ENCODE data around the gene ZFTA.
"Not testable (repeated sequence)": the region's sequence is repeated elsewhere in the genome, so short reads cannot be mapped to it uniquely, and the experiment has no call there.

The ZFTA gene

DNA sequence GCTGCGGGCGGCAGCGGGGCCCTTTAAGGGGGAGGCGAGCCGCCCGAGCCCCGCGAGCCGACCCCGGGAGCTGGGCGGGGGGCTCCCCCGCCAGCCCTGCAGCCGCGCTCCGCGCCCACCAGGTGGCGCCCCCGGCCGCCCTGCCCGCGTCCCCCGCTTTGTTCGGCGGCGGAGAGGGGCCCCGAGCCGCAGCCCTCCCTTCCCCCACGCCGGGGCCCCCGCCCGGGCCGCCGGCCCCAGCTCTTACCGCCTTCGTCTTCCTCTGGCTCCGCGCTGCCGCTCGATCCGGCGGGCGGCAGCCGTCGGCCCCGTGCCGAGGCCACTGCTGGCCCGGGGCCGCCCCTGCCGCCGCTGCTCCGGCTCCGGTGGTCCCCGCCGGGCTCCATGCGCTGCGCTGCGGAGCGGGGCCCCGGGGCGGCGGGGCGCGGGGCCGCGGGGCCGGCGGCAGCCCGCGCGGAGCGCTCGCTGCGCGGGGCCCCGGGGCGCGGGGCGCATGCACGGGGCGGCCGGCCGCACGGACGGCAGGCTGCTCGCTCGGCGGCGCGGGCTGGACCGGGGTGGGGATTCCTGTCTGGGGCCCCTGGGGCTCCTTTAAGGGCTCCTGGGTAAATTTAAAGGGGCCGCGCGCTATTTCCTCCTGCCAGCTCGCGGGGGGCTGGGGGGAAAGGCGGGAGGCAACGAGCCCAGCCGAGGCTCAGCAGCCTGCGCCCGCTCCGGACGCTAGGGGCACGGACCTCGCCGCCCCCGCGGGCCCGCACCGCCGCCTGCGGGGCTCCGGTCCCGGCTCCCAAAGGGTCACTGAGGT is at the start of gene ZFTA:
ZFTA (minus strand) TSS at position 539 of the 805 bp plus-strand sequence; CDS start at position 386, 153 bp downstream.
- peak in 1 of 2 donors; percentile 34 for DNase-seq (ENCODE audit: low read depth in 2 of 2)

DNA sequence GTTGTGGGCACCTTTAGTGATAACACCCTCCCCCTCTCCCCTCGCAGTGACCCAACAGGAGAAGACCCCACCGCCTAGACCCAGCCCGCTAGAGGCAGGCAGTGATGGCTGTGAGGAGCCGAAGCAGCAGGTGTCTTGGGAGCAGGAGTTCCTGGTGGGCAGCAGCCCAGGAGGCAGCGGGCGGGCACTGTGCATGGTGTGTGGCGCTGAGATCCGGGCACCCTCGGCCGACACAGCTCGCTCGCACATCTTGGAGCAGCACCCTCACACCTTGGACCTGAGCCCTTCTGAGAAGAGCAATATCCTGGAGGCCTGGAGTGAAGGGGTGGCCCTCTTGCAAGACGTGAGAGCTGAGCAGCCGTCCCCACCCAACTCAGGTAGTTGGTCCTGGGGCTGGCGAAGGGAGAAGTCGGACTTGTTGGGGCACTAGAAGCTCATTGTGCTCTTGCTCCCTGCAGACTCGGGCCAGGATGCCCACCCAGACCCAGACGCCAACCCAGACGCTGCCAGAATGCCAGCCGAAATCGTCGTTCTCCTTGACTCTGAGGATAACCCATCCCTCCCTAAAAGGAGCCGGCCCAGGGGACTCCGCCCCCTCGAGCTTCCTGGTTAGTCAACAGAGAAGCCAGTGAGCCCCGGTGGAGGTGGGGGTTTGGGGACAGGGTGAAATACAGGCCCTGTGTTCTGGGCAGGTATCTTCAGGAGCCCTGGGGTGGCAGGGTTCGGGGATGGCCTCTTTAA is 49.4 kb upstream of the ZFTA start:
- no peak for DNase-seq (ENCODE audit: low read depth in 2 of 2)

DNA sequence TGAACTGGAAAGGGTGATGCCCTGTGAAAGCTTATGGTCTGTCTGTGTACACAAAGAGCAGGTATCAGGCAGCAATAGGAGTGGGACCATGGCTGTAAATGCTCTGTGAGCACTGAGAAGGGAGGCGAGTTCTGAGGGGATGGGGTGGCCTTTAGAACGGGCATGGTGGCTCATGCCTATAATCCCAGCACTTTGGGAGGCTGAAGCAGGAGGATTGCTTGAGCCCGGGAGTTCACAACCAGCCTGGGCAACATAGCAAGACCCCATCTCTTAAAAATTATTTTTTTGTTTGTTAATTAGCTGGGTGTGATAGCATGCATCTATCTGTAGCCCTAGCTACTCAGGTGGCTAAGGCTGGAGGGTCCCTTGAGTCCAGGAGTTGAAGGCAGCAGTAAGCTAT is 48.2 kb upstream of the ZFTA start:
- no peak for DNase-seq (ENCODE audit: low read depth in 2 of 2)

DNA sequence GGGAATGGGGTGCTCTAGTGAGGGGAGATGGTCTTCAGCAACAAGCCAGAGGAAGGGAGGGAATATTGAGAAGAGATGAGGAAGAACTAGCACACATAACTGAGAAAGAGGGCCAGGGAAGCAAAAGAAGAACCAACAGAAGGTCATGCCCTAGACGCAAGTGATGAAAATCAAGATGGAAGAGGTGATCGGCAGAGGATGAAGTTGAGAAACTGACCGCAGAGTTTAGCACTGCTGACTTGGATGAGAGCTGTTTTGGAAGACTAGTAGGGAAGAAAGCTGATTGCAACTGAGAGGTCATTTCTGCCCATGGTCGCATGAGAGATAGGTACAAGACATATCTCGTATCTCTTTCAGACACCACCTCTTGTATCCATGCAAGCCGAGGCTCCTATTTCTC is 47.6 kb upstream of the ZFTA start:
- no peak for DNase-seq (ENCODE audit: low read depth in 2 of 2)

DNA sequence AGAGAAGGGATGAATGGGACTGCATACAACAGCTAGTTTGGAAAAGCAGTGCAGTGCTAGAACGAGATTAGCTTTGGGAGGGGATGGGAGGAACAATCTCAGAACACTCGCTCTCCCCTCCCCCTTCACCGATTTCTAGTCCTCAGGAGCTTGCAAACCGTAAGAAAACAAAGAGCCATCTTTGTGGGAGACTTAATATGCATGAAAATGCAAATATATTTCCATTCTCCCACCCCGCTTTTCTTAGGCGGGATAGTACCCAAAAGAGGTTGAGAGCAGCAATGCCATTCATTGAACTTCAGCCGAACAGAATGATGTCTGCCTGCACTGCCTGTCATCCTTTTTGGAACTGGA is 45.8 kb upstream of the ZFTA start:
- DNase-seq (ENCODE audit: low read depth in 2 of 2): no peak

DNA sequence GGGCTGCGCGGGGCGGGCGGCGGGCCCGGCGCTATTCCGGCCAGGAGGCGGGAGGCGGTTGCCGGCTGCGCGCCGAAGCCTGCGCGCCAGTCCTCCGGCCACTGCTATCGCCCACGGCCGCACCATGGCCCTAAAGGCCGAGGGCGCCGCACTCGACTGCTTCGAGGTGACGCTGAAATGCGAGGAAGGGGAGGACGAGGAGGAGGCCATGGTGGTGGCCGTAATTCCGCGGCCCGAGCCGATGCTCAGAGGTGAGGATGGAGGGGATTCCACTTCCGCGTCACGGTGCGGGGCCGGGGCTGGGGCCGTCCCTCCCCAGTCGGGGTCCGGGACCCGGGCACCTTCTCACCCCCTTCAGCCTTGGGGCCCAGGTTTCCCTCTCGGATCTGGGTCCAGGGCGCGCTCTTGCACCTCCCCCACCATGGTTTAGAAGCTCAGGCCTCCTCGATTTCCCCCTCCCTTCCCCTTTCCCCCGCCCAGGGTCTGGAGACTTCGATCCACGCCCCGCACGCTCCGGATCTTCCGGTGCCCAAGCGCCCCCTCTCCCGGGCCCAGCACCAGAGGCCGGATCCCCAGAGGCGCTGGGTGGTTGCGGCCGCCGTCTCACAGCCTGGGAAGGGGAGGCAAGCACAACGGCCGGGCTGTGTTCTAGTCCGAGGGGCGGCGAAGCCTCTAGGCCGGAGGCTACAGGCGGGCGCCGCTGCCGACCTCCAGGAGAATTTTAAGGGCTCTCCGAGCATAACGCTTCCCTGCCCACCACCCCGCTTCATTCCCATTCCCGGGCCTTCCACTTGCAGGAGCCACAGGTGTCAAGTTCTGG is 45.2 kb upstream of the ZFTA start:
- peak in 1 of 2 donors; percentile 19 for DNase-seq (ENCODE audit: low read depth in 2 of 2)

DNA sequence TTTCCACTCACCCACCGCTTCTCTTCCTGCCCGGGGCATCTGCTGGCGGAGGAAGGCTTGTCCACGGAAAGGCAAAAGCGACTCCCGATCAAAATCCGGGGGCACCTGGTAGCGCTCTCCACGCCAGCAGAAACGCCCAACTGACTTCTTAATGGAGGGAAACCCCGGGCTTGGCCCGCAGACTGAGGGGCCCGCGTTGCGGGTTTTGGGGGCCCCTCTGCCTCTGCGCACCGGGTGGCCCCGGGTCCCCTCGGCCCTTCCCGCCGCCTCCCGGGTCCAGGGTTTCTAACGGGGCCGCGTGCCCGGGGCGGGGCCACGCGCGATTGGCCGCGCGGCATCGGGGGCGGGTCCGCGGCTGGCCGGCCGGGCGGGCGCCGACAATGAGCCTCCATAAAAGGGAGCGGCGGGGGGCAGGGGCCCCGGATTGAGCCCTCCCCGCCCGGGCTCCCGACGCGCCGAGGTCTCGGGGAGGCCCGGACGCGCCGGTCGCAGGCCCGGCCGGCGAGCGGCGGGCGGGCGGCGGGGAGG is 44.5 kb upstream of the ZFTA start, which contains the start of gene SPINDOC:
SPINDOC (plus strand) TSS at position 422 of the 528 bp plus-strand sequence. CDS start 231 bp downstream, outside the sequence.
- DNase-seq (ENCODE audit: low read depth in 2 of 2): peak; percentile 42 to 69

DNA sequence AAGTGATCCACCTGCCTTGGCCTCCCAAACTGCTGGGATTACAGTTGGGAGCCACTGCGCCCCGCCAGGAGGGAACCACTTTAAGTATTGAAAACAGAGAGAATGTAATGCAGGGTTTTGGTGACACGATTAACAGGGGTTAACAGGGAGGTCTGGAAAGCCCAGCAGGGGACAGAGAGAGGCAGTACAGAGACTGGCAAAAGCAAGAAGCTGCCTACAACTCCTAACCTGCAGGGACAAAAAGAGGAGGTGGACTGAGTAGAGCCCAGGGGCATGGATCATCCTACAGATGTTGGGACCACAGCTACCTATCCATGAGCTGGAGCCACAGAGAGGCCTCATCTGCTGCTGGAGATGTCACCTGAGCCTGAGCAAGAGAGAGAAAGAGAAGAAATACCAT is 42.9 kb upstream of the ZFTA start:
- DNase-seq (ENCODE audit: low read depth in 2 of 2): no peak

DNA sequence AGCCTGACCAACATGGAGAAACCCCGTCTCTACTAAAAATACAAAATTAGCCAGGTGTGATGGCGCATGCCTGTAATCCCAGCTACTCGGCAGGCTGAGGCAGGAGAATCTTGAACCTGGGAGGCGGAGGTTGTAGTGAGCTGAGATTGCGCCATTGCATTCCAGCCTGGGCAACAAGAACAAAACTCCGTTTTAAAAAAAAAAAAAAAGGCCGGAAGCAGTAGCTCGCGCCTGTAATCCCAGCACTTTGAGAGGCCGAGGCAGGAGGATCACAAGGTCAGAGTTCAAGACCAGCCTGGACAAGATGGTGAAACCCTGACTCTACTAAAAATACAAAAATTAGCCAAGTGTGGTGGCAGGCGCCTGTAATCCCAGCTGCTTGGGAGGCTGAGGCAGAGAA is 41.8 kb upstream of the ZFTA start:
- not testable (repeated sequence) for DNase-seq (ENCODE audit: low read depth in 2 of 2)

DNA sequence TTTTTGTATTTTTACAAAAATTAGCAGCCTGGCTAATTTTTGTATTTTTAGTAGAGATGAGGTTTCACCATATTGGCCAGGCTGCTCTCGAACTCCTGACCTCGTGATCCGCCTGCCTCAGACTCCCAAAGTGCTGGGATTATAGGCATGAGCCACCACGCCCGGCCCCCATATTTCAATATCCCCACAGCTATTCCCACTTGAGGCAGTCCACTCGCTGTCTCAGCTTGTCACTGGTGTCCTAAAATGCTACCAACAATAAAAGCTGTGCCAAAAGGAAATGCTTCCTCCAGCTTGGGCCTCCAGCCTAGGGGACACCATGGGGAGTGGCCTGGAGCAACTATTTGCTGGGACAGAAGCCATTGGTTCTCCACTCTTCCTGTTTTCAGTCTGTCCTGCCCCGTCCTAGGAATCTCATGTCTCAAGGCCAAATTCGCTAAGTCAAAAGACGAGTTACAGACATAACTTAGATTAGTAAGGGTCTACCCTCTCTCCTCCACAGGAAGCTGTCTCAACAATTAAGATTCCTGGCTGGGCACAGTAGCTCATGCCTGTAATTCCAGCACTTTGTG is 37.4 kb upstream of the ZFTA start:
- DNase-seq (ENCODE audit: low read depth in 2 of 2): no peak

DNA sequence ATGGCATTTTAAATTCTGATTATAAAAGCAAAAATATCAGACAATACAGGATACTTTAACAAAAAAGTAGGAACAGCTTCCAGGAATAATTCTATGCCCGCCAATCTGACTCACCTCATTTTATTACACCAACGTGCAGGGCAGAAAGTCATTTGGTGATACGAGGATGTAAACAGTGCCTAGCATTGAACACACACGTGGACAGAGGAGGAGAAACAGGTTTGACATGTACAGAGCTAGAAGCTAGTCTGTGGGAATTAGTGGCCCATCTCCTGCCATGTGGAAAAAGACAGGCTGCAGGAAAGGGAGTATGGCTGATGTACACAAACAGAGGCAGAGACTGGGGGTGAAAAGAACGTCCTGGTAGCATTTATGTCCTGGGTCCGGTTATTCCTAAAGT is 35.7 kb upstream of the ZFTA start:
- no peak for DNase-seq (ENCODE audit: low read depth in 2 of 2)

DNA sequence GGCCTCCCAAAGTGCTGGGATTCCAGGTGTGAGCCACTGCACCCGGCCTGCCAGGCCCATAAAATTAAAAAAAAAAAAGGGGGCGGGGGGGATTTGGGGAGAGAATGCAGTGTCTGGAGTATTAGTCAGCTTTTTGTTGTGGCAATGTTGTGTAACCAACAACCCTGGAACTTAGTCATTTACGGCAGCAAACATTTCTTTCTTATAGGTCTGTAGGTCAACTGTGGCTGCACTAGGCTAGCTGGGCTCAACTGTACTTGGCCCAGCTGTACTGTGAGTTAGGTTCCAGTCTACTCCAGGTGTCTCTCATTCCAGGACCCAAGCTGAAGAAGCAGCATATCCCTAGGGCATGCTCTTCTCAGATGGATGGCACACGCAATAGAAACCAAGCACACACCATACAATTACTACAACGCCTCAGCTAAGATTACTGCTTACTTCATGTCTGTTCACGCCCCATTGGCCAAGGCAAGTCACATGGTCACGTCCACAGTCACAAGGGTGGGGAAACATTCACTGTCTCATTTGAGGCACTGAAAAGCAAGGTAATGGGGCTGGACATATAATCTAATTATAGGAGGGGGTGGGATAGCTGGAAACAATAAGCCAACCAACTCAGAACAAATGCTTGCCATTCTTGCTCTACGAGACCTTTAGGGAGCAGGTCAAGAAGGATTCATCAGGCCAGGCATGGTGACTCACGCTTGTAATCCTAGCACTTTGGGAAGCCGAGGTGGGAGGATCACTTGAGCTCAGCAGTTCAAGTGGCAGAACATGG is 34.3 kb upstream of the ZFTA start:
- no peak for DNase-seq (ENCODE audit: low read depth in 2 of 2)

DNA sequence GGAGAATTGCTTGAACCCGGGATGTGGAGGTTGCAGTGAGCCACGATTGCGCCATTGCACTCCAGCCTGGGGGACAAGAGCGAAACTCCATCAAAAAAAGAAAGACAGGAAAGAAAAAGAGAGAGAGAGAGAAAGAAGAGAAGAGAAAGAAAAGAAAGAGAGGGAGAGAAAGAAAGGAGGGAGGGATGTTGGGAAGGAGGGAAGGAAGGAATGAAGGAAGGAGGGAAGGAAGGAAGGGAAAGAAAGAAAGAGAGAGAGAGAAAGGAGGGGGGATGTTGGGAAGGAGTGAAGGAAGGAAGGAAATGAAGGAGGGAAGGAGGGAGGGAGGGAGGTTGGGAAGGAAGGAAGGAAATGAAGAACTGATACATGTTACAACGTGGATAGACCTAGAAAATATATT is 32.3 kb upstream of the ZFTA start:
- no peak for DNase-seq (ENCODE audit: low read depth in 2 of 2)

DNA sequence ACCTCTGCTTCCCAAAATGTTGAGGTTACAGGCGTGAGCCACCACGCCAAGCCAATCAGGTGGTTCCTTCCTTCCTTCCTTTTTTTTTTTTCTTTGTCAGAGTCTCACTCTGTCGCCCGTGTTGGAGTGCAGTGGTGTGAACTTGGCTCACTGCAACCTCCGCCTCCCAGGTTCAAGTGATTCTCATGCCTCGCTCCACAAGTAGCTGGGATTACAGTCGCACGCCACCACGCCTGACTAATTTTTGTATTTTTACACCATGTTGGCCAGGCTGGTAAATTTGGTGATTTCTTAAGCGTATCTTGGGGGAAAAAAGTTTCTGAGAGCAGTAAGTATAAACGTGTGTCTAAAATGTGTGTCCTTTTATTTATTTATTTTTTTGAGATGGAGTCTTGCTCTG is 26.5 kb upstream of the ZFTA start:
- no peak for DNase-seq (ENCODE audit: low read depth in 2 of 2)

DNA sequence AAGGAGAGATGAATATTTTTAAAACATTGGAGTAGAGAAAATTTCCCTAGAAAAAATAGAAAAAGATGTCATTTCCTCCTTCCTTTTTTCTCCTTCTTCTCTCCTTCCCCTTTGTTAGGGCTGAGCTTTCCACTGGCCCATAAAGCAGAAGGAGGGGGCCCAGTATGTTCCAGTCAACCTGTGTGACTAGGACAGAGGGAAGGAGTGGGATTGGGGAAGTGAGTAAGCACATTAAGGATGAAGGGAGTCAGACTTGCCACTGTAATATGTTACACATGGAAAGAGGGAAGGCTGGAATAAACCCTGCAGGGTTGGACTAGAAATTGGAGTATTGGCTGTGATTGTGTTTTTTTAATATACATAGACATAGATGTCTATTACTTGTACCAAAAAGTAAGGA is 24.6 kb upstream of the ZFTA start:
- DNase-seq (ENCODE audit: low read depth in 2 of 2): no peak

DNA sequence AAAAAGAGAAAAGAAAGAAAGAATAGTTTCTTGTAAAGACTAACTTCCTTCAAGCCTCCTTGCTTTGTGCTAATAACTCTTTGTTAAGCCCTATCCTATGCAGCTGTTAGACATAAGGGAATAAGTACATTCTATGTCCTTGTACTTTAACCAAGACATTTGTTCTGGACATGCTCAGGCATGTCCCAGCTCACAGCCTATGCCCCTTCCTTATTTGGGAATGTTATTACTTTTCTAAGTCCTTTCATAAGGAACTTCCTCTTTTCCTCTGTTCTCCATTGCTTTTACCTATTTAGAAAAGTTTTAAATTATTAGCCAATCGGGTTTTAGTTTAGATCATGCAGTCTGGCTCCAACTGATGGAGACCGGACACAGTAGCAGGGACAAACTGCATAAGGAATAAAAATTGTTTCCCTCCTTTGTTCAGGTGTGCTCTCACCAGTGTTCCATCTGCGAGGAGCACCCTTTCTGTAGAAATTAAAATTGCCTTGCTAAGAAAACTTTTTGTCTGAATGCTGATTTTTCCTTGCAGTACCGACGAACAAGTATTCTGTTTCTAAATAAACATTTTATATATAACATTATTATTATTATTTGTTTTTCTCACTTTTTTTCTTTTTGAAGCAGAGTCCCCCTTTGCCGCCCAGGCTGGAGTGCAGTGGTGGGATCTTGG is 23.1 kb upstream of the ZFTA start:
- DNase-seq (ENCODE audit: low read depth in 2 of 2): no peak

DNA sequence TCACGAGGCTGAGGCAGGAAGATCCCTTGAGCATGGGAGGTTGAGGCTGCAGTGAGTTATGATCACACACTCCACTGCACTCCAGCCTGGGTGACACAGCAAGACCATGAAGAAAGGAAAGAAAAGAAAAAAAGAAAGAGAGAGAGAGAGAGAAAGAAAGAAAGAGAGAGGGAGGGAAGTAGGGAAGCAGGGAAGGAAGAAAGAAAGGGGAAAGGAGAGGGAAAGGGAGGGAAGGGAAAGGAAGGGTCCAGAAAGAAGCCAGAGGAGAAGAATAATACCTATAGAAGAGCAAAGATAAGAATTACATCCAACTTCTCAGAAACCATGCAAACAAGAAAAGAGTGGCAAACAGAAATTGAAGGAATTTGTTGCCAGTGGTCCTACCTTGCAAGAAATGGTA is 17.2 kb upstream of the ZFTA start:
- no peak for DNase-seq (ENCODE audit: low read depth in 2 of 2)

DNA sequence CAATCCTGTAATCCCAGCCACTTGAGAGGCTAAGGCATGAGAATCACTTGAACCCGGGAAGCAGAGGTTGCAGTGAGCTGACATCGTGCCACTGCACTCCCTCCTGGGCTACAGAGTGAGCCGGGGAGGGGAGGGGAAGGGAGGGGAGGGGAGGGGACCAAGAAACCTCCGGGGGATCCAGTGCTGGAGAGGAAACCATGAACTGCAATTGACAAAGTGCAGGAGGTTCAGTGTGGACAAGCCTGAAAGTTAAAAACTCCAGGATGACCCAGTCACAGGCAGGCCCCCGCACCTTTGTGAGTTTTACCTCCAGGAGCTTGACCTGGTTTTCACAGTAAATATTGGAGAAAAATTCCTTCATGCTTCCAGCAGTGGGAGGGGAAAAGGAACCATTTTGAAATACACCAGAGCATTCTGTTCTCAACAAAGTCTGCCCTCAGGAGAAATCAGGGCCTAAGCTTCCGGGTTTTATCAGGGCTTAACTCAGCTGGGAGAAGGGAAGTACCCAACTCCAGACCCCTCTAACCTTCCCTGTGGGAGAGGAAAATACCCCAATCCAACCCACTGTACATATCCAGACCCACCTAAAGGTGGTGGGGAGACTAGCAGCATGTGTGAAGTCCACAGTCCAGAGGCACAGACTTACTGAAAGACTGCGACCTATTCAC is 15.5 kb upstream of the ZFTA start:
- DNase-seq (ENCODE audit: low read depth in 2 of 2): no peak

DNA sequence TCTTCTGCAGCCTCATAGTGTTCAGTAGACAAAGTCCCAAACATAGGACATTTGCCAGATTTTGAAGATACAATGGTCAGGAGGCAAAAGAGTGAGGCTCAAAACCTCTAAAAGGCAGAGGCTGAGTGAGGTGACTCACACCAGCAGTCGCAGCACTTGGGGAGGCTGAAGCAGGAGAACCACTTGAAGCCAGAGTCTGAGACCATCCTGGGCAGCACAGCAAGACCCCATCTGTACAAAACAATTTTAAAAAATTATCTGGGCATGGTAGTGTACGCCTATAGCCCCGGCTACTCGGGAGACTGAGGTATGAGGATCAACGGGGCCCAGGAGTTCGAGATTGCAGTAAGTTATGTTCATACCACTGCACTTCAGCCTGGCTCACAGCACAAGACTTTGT is 14.2 kb upstream of the ZFTA start:
- no peak for DNase-seq (ENCODE audit: low read depth in 2 of 2)

DNA sequence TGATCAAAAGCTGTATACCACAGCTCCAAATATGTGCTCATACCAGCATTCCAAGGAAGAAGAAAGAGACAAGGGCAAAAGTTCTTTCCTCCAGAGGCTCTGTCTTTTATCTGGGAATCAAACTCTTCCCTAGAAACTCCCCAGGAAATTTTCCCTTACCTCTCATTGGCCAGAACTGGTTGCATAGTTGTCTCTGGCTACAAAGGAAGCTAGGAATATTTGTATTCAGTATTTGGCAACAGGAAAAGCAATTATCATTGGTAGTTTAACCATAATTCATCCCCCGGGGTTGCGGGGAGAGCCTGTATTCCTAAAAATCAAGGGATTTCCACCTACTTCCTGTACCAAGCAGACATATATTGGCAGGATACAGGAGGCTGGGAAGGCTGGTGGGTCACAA is 10.5 kb upstream of the ZFTA start:
- no peak for DNase-seq (ENCODE audit: low read depth in 2 of 2)
